ENCODE data around the gene PFN1.
A peak's percentile ranks its signal among the peaks of the same experiment; 100 is the strongest.

- TF ChIP-seq CTCF (IDR thresholded peaks at IDR 0.05) (peak in 5 of 7 experiments; percentile 61 to 80 (median 73)), POLR2A (IDR thresholded peaks at IDR 0.05) (no peak)
These were observed 45.1 kb downstream of the PFN1 start, which contains the start of gene CHRNE for GRCh38 chr17:4903051-4903818.
